GM21528 (cell line): Measurements from ENCODE around the gene COPS4.
"Not testable (repeated sequence)": the region's sequence is repeated elsewhere in the genome, so short reads cannot be mapped to it uniquely, and the experiment has no call there.

Experiments used
- ATAC-seq: cut with Tn5 transposase; IDR thresholded peaks from one replicate; pipeline ENCODE4 v1.9.1; 2021; ENCODE audit warnings: mild to moderate bottlenecking, moderate library complexity; ENCODE audit not compliant: unreplicated experiment, low FRiP score

Gene COPS4

GRCh38 chr4:83022724-83023450 lies 12.1 kb upstream of the COPS4 start:
- no peak for ATAC-seq

- not testable (repeated sequence) for ATAC-seq
Measured at GRCh38 chr4:83023599-83023998, 11.4 kb upstream of the COPS4 start.

GRCh38 chr4:83024233-83024632 lies 10.8 kb upstream of the COPS4 start:
- ATAC-seq: no peak

- no peak for ATAC-seq
Measured at GRCh38 chr4:83025563-83025962, 9.4 kb upstream of the COPS4 start.

GRCh38 chr4:83028976-83029375 lies 6.0 kb upstream of the COPS4 start:
- ATAC-seq: no peak

- ATAC-seq: no peak
Measured at GRCh38 chr4:83029688-83030087, 5.3 kb upstream of the COPS4 start.

GRCh38 chr4:83036991-83037665 lies 2.1 kb downstream of the COPS4 start:
- no peak for ATAC-seq

- no peak for ATAC-seq
Measured at GRCh38 chr4:83040269-83040668, 5.3 kb downstream of the COPS4 start.

GRCh38 chr4:83043157-83043556 lies 8.2 kb downstream of the COPS4 start:
- not testable (repeated sequence) for ATAC-seq

- no peak for ATAC-seq
Measured at GRCh38 chr4:83043801-83044407, 8.9 kb downstream of the COPS4 start.

GRCh38 chr4:83046693-83047473 lies 11.9 kb downstream of the COPS4 start:
- ATAC-seq: no peak

GRCh38 chr4:83048781-83049180 lies 13.8 kb downstream of the COPS4 start:
- ATAC-seq: not testable (repeated sequence)

- no peak for ATAC-seq
Measured at GRCh38 chr4:83054928-83055327, 19.9 kb downstream of the COPS4 start.

- no peak for ATAC-seq
Measured at GRCh38 chr4:83062739-83063138, 27.8 kb downstream of the COPS4 start.

- ATAC-seq: no peak
Measured at GRCh38 chr4:83065266-83065665, 30.3 kb downstream of the COPS4 start.

GRCh38 chr4:83067058-83067639 lies 32.2 kb downstream of the COPS4 start:
- no peak for ATAC-seq

- ATAC-seq: no peak
Measured at GRCh38 chr4:83071116-83071515, 36.1 kb downstream of the COPS4 start.

- peak; percentile 74 for ATAC-seq
Measured at GRCh38 chr4:83074086-83074704, 39.2 kb downstream of the COPS4 start.

GRCh38 chr4:83074783-83075182 lies 39.8 kb downstream of the COPS4 start:
- ATAC-seq: not testable (repeated sequence)
